GM13976 (cell line): ENCODE data around the gene PTPRJ.

Source experiments
- DNase-seq: peaks from one replicate; pipeline ENCODE4 v3.0.0; 2012; ENCODE audit warnings: low spot score
- CTCF ChIP-seq: IDR thresholded peaks from 2 replicates; pipeline ENCODE4 v1.5.1; 2012; ENCODE audit warnings: borderline replicate concordance, mild to moderate bottlenecking; ENCODE audit not compliant: insufficient read depth; ENCODE audit errors: extremely low read depth, missing control alignments, control extremely low read depth
- in situ Hi-C: fragments of 300-500 bp; cut with MboI; formaldehyde crosslinking; loops from one replicate; pipeline ENCODE4 v1.12.0; 2022; ENCODE audit warnings: low sequenced_read_pairs, mixed read lengths, inconsistent platforms; ENCODE audit not compliant: unreplicated experiment

The PTPRJ gene

GRCh38 chr11:47955061-47955755 lies 25.2 kb upstream of the PTPRJ start:
- no peak for TF ChIP-seq CTCF
- no peak for DNase-seq
- in situ Hi-C loops, result no loop called here

- DNase-seq, result no peak
- in situ Hi-C loops, result no loop called here
- no peak for TF ChIP-seq CTCF
Observed at GRCh38 chr11:47960015-47960414, 20.3 kb upstream of the PTPRJ start.

- no peak for DNase-seq
- TF ChIP-seq CTCF, result no peak
- in situ Hi-C loops, result no loop called here
Observed at GRCh38 chr11:47961383-47961782, 19.0 kb upstream of the PTPRJ start.

- in situ Hi-C loops, result no loop called here
- TF ChIP-seq CTCF, result no peak
- no peak for DNase-seq
Observed at GRCh38 chr11:47964546-47964945, 15.8 kb upstream of the PTPRJ start.

- in situ Hi-C loops, result no loop called here
- TF ChIP-seq CTCF, result no peak
- DNase-seq, result no peak
Observed at GRCh38 chr11:47967577-47968525, 12.5 kb upstream of the PTPRJ start.

GRCh38 chr11:47969401-47969800 lies 11.0 kb upstream of the PTPRJ start:
- no peak for DNase-seq
- in situ Hi-C loops, result no loop called here
- no peak for TF ChIP-seq CTCF
